ENCODE results near the gene SPR.

- TF ChIP-seq, protein P1, sequence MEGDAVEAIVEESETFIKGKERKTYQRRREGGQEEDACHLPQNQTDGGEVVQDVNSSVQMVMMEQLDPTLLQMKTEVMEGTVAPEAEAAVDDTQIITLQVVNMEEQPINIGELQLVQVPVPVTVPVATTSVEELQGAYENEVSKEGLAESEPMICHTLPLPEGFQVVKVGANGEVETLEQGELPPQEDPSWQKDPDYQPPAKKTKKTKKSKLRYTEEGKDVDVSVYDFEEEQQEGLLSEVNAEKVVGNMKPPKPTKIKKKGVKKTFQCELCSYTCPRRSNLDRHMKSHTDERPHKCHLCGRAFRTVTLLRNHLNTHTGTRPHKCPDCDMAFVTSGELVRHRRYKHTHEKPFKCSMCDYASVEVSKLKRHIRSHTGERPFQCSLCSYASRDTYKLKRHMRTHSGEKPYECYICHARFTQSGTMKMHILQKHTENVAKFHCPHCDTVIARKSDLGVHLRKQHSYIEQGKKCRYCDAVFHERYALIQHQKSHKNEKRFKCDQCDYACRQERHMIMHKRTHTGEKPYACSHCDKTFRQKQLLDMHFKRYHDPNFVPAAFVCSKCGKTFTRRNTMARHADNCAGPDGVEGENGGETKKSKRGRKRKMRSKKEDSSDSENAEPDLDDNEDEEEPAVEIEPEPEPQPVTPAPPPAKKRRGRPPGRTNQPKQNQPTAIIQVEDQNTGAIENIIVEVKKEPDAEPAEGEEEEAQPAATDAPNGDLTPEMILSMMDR (conservative IDR thresholded peaks at IDR 0.05 in 1 of 2, IDR thresholded peaks at IDR 0.05 in 1 of 2; ENCODE audit: low read depth in 1 of 2, low read length in 2 of 2), result no peak
- no peak for TF ChIP-seq EZH2 (IDR thresholded peaks at IDR 0.05; ENCODE audit: low read length, missing control alignments)
These were observed 28.9 kb downstream of the SPR start for GRCh38 chr2:72915907-72916742.

Data from fibroblast of lung (primary cell).